Nephron progenitor cell (in vitro differentiated cells): ENCODE data around the gene SBF2.

Experiments used
- DNase-seq: peaks from one replicate; pipeline ENCODE4 v3.0.0; 2021
- H3K27ac Mint-ChIP-seq: 2 replicates; pipeline ENCODE4 v1.8.0; 2021; ENCODE audit warnings: mild to moderate bottlenecking, moderate library complexity, mixed read lengths
- H3K27me3 Mint-ChIP-seq: 2 replicates; pipeline ENCODE4 v1.8.0; 2021; ENCODE audit warnings: mild to moderate bottlenecking, low read depth, mixed read lengths; ENCODE audit not compliant: poor library complexity
- H3K36me3 Mint-ChIP-seq: 2 replicates; pipeline ENCODE4 v1.8.0; 2021; ENCODE audit warnings: low read depth, mixed read lengths
- H3K4me1 Mint-ChIP-seq: 2 replicates; pipeline ENCODE4 v1.8.0; 2021; ENCODE audit warnings: mixed read lengths
- H3K4me3 Mint-ChIP-seq: 2 replicates; pipeline ENCODE4 v1.8.0; 2021; ENCODE audit warnings: mild to moderate bottlenecking, moderate library complexity, mixed read lengths
- H3K9me3 Mint-ChIP-seq: 2 replicates; pipeline ENCODE4 v1.8.0; 2021; ENCODE audit warnings: mild to moderate bottlenecking, moderate library complexity, mixed read lengths
- TF ChIP-seq, protein P1 (sequence below): fragments of 200-600 bp; sonication (generic); IDR thresholded peaks from 2 replicates; pipeline ENCODE4 v1.5.0; 2021; ENCODE audit warnings: antibody characterized with exemption

SBF2 gene

DNA sequence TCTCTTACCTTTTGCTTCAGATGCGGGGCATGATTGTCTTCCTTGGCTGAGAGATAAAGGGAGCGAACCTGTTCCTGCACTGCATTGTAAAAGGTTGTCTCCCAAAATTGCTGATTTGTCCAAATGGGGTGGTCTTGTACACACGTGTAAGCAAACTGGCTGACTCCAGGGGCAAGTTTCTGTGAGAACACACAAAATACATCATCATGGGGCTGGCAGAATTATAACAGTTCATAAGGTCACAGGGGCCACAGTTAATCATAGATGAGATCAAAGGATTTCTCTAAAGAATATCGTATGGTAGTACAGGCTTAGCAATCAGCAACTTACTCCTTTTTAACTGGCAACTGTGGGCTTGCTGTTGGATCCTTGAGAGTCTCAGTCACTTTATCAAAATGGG, 435.8 kb downstream of the SBF2 start:
- TF ChIP-seq, protein P1, sequence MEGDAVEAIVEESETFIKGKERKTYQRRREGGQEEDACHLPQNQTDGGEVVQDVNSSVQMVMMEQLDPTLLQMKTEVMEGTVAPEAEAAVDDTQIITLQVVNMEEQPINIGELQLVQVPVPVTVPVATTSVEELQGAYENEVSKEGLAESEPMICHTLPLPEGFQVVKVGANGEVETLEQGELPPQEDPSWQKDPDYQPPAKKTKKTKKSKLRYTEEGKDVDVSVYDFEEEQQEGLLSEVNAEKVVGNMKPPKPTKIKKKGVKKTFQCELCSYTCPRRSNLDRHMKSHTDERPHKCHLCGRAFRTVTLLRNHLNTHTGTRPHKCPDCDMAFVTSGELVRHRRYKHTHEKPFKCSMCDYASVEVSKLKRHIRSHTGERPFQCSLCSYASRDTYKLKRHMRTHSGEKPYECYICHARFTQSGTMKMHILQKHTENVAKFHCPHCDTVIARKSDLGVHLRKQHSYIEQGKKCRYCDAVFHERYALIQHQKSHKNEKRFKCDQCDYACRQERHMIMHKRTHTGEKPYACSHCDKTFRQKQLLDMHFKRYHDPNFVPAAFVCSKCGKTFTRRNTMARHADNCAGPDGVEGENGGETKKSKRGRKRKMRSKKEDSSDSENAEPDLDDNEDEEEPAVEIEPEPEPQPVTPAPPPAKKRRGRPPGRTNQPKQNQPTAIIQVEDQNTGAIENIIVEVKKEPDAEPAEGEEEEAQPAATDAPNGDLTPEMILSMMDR, result no peak
- H3K36me3 Mint-ChIP-seq, result peaks cover 11% of the 10 kb centered on the region
- DNase-seq, result peak; percentile 12
- peak overlapping the region; percentile 55 for H3K4me3 Mint-ChIP-seq
- peak overlapping the region; percentile 97 for H3K27ac Mint-ChIP-seq
- no peaks in the 10 kb centered on the region for H3K27me3 Mint-ChIP-seq
- H3K9me3 Mint-ChIP-seq, result no peaks in the 10 kb centered on the region
- peaks cover 37% of the 10 kb centered on the region for H3K4me1 Mint-ChIP-seq

DNA sequence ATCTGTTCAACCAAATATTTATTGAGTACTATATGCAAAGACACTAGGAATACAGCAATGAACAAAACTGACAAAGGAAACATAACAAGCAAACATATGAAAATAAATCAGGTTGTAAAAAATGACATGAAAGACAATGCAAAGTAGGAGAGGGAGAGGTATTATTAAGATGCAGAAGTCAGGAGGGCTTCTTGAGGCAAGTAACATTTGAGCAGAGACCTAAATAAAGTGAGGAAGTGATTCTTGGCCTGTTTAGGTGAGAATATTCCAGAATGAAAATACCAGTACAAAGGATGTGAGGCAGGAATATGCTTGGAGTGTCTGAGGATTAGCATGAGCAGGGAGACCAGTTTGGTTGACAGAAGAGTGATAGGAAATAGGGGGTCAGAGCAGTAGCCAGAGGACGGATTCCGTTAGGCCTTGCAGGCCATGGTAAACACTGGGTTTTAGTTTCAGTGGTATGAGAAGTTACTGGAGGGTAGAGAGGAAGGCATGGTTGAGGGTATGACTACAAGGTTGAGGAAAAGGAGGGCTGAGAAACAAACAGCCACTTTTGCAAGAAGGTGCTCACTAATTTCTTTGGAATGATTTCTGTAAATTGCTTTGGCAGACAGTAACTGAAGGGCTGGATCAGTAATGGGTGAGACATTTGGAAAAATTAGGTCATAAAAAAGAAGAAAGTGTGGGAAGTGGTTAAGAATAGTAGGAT, 438.3 kb downstream of the SBF2 start:
- peaks cover 37% of the 10 kb centered on the region for H3K4me1 Mint-ChIP-seq

GRCh38 chr11:9853929-9854552, 440.0 kb downstream of the SBF2 start:
- Mint-ChIP-seq H3K27ac (no peak overlapping the region), H3K27me3 (no peaks in the 10 kb centered on the region)
- TF ChIP-seq, protein P1, result no peak

More for the DNA sequence above, 438.3 kb downstream of the SBF2 start:
- no peak overlapping the region for H3K27ac Mint-ChIP-seq
- no peak overlapping the region for H3K4me3 Mint-ChIP-seq
- DNase-seq, result no peak
- TF ChIP-seq, protein P1, result no peak
- peaks cover 22% of the 10 kb centered on the region for H3K36me3 Mint-ChIP-seq
- no peaks in the 10 kb centered on the region for H3K27me3 Mint-ChIP-seq
- no peaks in the 10 kb centered on the region for H3K9me3 Mint-ChIP-seq

GRCh38 chr11:9852465-9852864, 441.6 kb downstream of the SBF2 start:
- TF ChIP-seq, protein P1, result no peak
- Mint-ChIP-seq H3K36me3 (peaks cover 39% of the 10 kb centered on the region), H3K4me3 (no peak overlapping the region), H3K27me3 (no peaks in the 10 kb centered on the region), H3K27ac (no peak overlapping the region), H3K4me1 (peaks cover 13% of the 10 kb centered on the region), H3K9me3 (no peaks in the 10 kb centered on the region)
- DNase-seq, result no peak

More at GRCh38 chr11:9853929-9854552, 440.0 kb downstream of the SBF2 start:
- no peak for DNase-seq
- no peak overlapping the region for H3K4me3 Mint-ChIP-seq
- H3K9me3 Mint-ChIP-seq, result no peaks in the 10 kb centered on the region
- H3K4me1 Mint-ChIP-seq, result peaks cover 27% of the 10 kb centered on the region
- peaks cover 35% of the 10 kb centered on the region for H3K36me3 Mint-ChIP-seq

DNA sequence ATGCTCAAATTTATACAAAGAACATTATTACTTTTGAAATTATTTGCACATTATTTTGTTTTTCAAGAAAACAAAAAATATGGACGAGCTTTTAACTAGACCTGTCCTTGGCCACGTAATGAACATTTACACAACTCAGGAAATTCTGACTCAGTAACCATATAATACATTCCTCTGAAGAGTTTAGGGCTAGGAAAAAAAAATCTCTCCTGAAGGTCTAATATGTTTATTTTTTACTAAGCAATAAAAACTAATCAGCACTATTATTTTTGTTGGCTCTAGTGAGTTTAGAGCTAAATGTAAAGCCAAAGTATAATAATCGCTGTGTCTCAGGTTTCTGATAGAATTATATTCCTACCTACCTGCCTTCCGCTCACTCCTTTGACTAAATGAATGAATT, 442.7 kb downstream of the SBF2 start:
- Mint-ChIP-seq H3K9me3 (no peaks in the 10 kb centered on the region), H3K27me3 (no peaks in the 10 kb centered on the region), H3K4me1 (peaks cover 9% of the 10 kb centered on the region), H3K27ac (no peak overlapping the region), H3K4me3 (no peak overlapping the region), H3K36me3 (peaks cover 47% of the 10 kb centered on the region)
- TF ChIP-seq, protein P1, result no peak
- no peak for DNase-seq
